Measurements from ENCODE around the gene YPEL2. TPM values are rescaled to one million over a fixed set of nuclear protein-coding genes. Genes with fewer than 3 reads are reported as not detected.
"Not testable (repeated sequence)": the region's sequence is repeated elsewhere in the genome, so short reads cannot be mapped to it uniquely, and the experiment has no call there.

The YPEL2 gene
- total and polyA plus RNA-seq, 7 experiments from 2014 or later, result 10.6 to 52.0 (median 38.4) TPM

- H3K9me3 ChIP-seq (ENCODE audit: control insufficient read depth in 2 of 3, low read length in 3 of 3), result no peaks in the 10 kb centered on the region
- H3K4me3 ChIP-seq (ENCODE audit: low read length), result no peak overlapping the region
- intact Hi-C loops (cut with micrococcal nuclease), result no loop called here
- Mint-ChIP-seq H3K4me1 (peaks cover 0 to 8% (median 5%) of the 10 kb centered on the region in 7 donors), H3K9me3 (no peaks in the 10 kb centered on the region), H3K36me3 (peaks cover 4 to 49% (median 24%) of the 10 kb centered on the region in 5 donors), H3K27me3 (no peaks in the 10 kb centered on the region), H3K4me3 (no peak overlapping the region), H3K27ac (peak overlapping the region in 1 of 9 donors; percentile 65)
- H3K27me3 ChIP-seq (ENCODE audit: control insufficient read depth in 2 of 2, insufficient read depth in 2 of 2, low read length in 2 of 2), result no peaks in the 10 kb centered on the region
- DNase-seq (no peak), ATAC-seq (no peak)
- ChIA-PET CTCF (interaction anchor here (0.9 kb wide), 1 partner anchor 64 kb away, joined by 3 read pairs; no protein-coding TSS in a partner anchor), POLR2A (no interaction called here)
- no peaks in the 10 kb centered on the region for H3K4me1 ChIP-seq (ENCODE audit: control insufficient read depth in 2 of 2, insufficient read depth in 2 of 2, low read length in 2 of 2)
- no peak overlapping the region for H3K27ac ChIP-seq (ENCODE audit: low read depth, low read length)
- H3K36me3 ChIP-seq (ENCODE audit: control insufficient read depth in 2 of 3, insufficient read depth in 3 of 3, low read length in 3 of 3), result peaks cover 0 to 57% (median 9%) of the 10 kb centered on the region in 3 experiments
Observed at GRCh38 chr17:59392973-59393679, 61.7 kb downstream of the YPEL2 start.

GRCh38 chr17:59393742-59394410, 62.4 kb downstream of the YPEL2 start:
- H3K27me3 ChIP-seq (ENCODE audit: control insufficient read depth in 2 of 2, insufficient read depth in 2 of 2, low read length in 2 of 2); H3K9me3 Mint-ChIP-seq; H3K9me3 ChIP-seq (ENCODE audit: control insufficient read depth in 2 of 3, low read length in 3 of 3); POLR2A ChIA-PET; H3K4me1 ChIP-seq (ENCODE audit: control insufficient read depth in 2 of 2, insufficient read depth in 2 of 2, low read length in 2 of 2); DNase-seq; ATAC-seq; CTCF ChIA-PET; intact Hi-C loops (cut with micrococcal nuclease); H3K27me3 Mint-ChIP-seq; H3K4me3 ChIP-seq (ENCODE audit: low read length); H3K27ac ChIP-seq (ENCODE audit: low read depth, low read length); H3K27ac Mint-ChIP-seq; H3K4me3 Mint-ChIP-seq: not testable (repeated sequence)
- peaks cover 0 to 11% (median 5%) of the 10 kb centered on the region in 7 donors for H3K4me1 Mint-ChIP-seq
- H3K36me3 Mint-ChIP-seq, result peaks cover 6 to 53% (median 25%) of the 10 kb centered on the region in 5 donors
- H3K36me3 ChIP-seq (ENCODE audit: control insufficient read depth in 2 of 3, insufficient read depth in 3 of 3, low read length in 3 of 3), result peaks cover 0 to 57% (median 9%) of the 10 kb centered on the region in 3 experiments

GRCh38 chr17:59396134-59396826, 64.8 kb downstream of the YPEL2 start:
- ChIA-PET CTCF (interaction anchor here (1.4 kb wide), 1 partner anchor 44 kb away, joined by 4 read pairs; no protein-coding TSS in a partner anchor), POLR2A (no interaction called here)
- Mint-ChIP-seq H3K36me3 (peaks cover 9 to 54% (median 24%) of the 10 kb centered on the region in 5 donors), H3K9me3 (no peaks in the 10 kb centered on the region), H3K27me3 (no peaks in the 10 kb centered on the region), H3K4me1 (peaks cover 0 to 12% (median 5%) of the 10 kb centered on the region in 7 donors), H3K4me3 (no peak overlapping the region), H3K27ac (peak overlapping the region in 4 of 9 donors; percentile 1 to 78 (median 54))
- no peak overlapping the region for H3K4me3 ChIP-seq (ENCODE audit: low read length)
- no peak overlapping the region for H3K27ac ChIP-seq (ENCODE audit: low read depth, low read length)
- no peak for DNase-seq
- ATAC-seq, result no peak
- no peaks in the 10 kb centered on the region for H3K4me1 ChIP-seq (ENCODE audit: control insufficient read depth in 2 of 2, insufficient read depth in 2 of 2, low read length in 2 of 2)
- no peaks in the 10 kb centered on the region for H3K27me3 ChIP-seq (ENCODE audit: control insufficient read depth in 2 of 2, insufficient read depth in 2 of 2, low read length in 2 of 2)
- no peaks in the 10 kb centered on the region for H3K9me3 ChIP-seq (ENCODE audit: control insufficient read depth in 2 of 3, low read length in 3 of 3)
- peaks cover 0 to 44% (median 5%) of the 10 kb centered on the region in 3 experiments for H3K36me3 ChIP-seq (ENCODE audit: control insufficient read depth in 2 of 3, insufficient read depth in 3 of 3, low read length in 3 of 3)
- intact Hi-C loops (cut with micrococcal nuclease), result no loop called here

GRCh38 chr17:59397316-59398073, 66.0 kb downstream of the YPEL2 start:
- Histone ChIP-seq H3K36me3 (ENCODE audit: control insufficient read depth in 2 of 3, insufficient read depth in 3 of 3, low read length in 3 of 3) (peaks cover 0 to 44% (median 5%) of the 10 kb centered on the region in 3 experiments), H3K4me1 (ENCODE audit: control insufficient read depth in 2 of 2, insufficient read depth in 2 of 2, low read length in 2 of 2) (no peaks in the 10 kb centered on the region), H3K27ac (ENCODE audit: low read depth, low read length) (no peak overlapping the region), H3K9me3 (ENCODE audit: control insufficient read depth in 2 of 3, low read length in 3 of 3) (no peaks in the 10 kb centered on the region), H3K27me3 (ENCODE audit: control insufficient read depth in 2 of 2, insufficient read depth in 2 of 2, low read length in 2 of 2) (no peaks in the 10 kb centered on the region), H3K4me3 (ENCODE audit: low read length) (no peak overlapping the region)
- H3K4me1 Mint-ChIP-seq, result peaks cover 0 to 7% (median 0%) of the 10 kb centered on the region in 7 donors
- H3K36me3 Mint-ChIP-seq, result peaks cover 9 to 49% (median 19%) of the 10 kb centered on the region in 5 donors
- H3K9me3 Mint-ChIP-seq, result no peaks in the 10 kb centered on the region
- ChIA-PET POLR2A (no interaction called here), CTCF (interaction anchor here (1.4 kb wide), 1 partner anchor 42 kb away, joined by 4 read pairs; no protein-coding TSS in a partner anchor)
- intact Hi-C loops (cut with micrococcal nuclease), result no loop called here
- no peak for DNase-seq
- ATAC-seq, result no peak
- H3K4me3 Mint-ChIP-seq, result no peak overlapping the region
- no peaks in the 10 kb centered on the region for H3K27me3 Mint-ChIP-seq
- H3K27ac Mint-ChIP-seq, result peak overlapping the region in 3 of 9 donors; percentile 32 to 62 (median 55)

- DNase-seq, result no peak
- intact Hi-C loops (cut with micrococcal nuclease), result loop anchor here in 1 of 2 donors (5.0 kb wide), 1 partner anchor 37 kb away; no protein-coding TSS in a partner anchor
- H3K4me1 Mint-ChIP-seq, result peaks cover 0 to 7% (median 0%) of the 10 kb centered on the region in 7 donors
- H3K4me3 Mint-ChIP-seq, result no peak overlapping the region
- no peaks in the 10 kb centered on the region for H3K27me3 Mint-ChIP-seq
- peaks cover 0 to 55% (median 5%) of the 10 kb centered on the region in 3 experiments for H3K36me3 ChIP-seq (ENCODE audit: control insufficient read depth in 2 of 3, insufficient read depth in 3 of 3, low read length in 3 of 3)
- no peak for ATAC-seq
- no peaks in the 10 kb centered on the region for H3K27me3 ChIP-seq (ENCODE audit: control insufficient read depth in 2 of 2, insufficient read depth in 2 of 2, low read length in 2 of 2)
- H3K4me3 ChIP-seq (ENCODE audit: low read length), result no peak overlapping the region
- H3K36me3 Mint-ChIP-seq, result peaks cover 9 to 61% (median 19%) of the 10 kb centered on the region in 5 donors
- ChIA-PET CTCF (no interaction called here), POLR2A (no interaction called here)
- H3K4me1 ChIP-seq (ENCODE audit: control insufficient read depth in 2 of 2, insufficient read depth in 2 of 2, low read length in 2 of 2), result no peaks in the 10 kb centered on the region
- peak overlapping the region in 3 of 9 donors; percentile 38 to 54 (median 52) for H3K27ac Mint-ChIP-seq
- no peak overlapping the region for H3K27ac ChIP-seq (ENCODE audit: low read depth, low read length)
- no peaks in the 10 kb centered on the region for H3K9me3 Mint-ChIP-seq
- H3K9me3 ChIP-seq (ENCODE audit: control insufficient read depth in 2 of 3, low read length in 3 of 3), result no peaks in the 10 kb centered on the region
Observed at GRCh38 chr17:59399914-59400313, 68.5 kb downstream of the YPEL2 start.

GRCh38 chr17:59400858-59401257, 69.4 kb downstream of the YPEL2 start:
- CTCF ChIA-PET, result no interaction called here
- Mint-ChIP-seq H3K4me3 (no peak overlapping the region), H3K27ac (peak overlapping the region in 1 of 9 donors; percentile 36), H3K36me3 (peaks cover 9 to 62% (median 15%) of the 10 kb centered on the region in 5 donors), H3K9me3 (no peaks in the 10 kb centered on the region), H3K4me1 (peaks cover 0 to 7% (median 0%) of the 10 kb centered on the region in 7 donors), H3K27me3 (no peaks in the 10 kb centered on the region)
- no peaks in the 10 kb centered on the region for H3K9me3 ChIP-seq (ENCODE audit: control insufficient read depth in 2 of 3, low read length in 3 of 3)
- intact Hi-C loops (cut with micrococcal nuclease), result loop anchor here in 1 of 2 donors (5.0 kb wide), 1 partner anchor 36 kb away; no protein-coding TSS in a partner anchor
- H3K4me1 ChIP-seq (ENCODE audit: control insufficient read depth in 2 of 2, insufficient read depth in 2 of 2, low read length in 2 of 2), result no peaks in the 10 kb centered on the region
- H3K27ac ChIP-seq (ENCODE audit: low read depth, low read length), result no peak overlapping the region
- DNase-seq, result no peak
- no peaks in the 10 kb centered on the region for H3K27me3 ChIP-seq (ENCODE audit: control insufficient read depth in 2 of 2, insufficient read depth in 2 of 2, low read length in 2 of 2)
- ATAC-seq, result no peak
- H3K36me3 ChIP-seq (ENCODE audit: control insufficient read depth in 2 of 3, insufficient read depth in 3 of 3, low read length in 3 of 3), result peaks cover 0 to 52% (median 5%) of the 10 kb centered on the region in 3 experiments
- POLR2A ChIA-PET, result no interaction called here
- H3K4me3 ChIP-seq (ENCODE audit: low read length), result no peak overlapping the region
